Upper lobe of right lung (tissue), 1 donor: ENCODE data around the gene MAFB. TPM values are rescaled to one million over a fixed set of nuclear protein-coding genes. Genes with fewer than 3 reads are reported as not detected.
A peak's percentile ranks its signal among the peaks of the same experiment; 100 is the strongest.

ENCODE experiments used
- ATAC-seq: fragments of 200-7000 bp; cut with Tn5 transposase; one replicate; pipeline ENCODE4 v1.9.1; 2020; ENCODE audit warnings: mild to moderate bottlenecking, moderate library complexity
- DNase-seq: peaks from one replicate; pipeline ENCODE4 v3.0.0-alpha.2; 2020
- H3K27ac ChIP-seq: fragments of 200-600 bp; one replicate; pipeline ENCODE4 v1.8.0; 2022
- H3K27me3 ChIP-seq: fragments of 200-600 bp; one replicate; pipeline ENCODE4 v1.8.0; 2022; ENCODE audit warnings: mild to moderate bottlenecking
- H3K36me3 ChIP-seq: fragments of 200-600 bp; one replicate; pipeline ENCODE4 v1.8.0; 2022
- H3K4me1 ChIP-seq: fragments of 200-600 bp; one replicate; pipeline ENCODE4 v1.8.0; 2022
- H3K4me3 ChIP-seq: fragments of 200-600 bp; one replicate; pipeline ENCODE4 v1.8.0; 2022; ENCODE audit warnings: mild to moderate bottlenecking
- H3K9me3 ChIP-seq: fragments of 200-600 bp; one replicate; pipeline ENCODE4 v1.8.0; 2022
- CTCF ChIP-seq: fragments of 200-600 bp; IDR thresholded peaks from one replicate; pipeline ENCODE4 v1.8.0; 2022; ENCODE audit warnings: antibody characterized with exemption
- intact Hi-C: fragments of 100-400 bp; cut with DNase I; formaldehyde crosslinking; loops from one replicate; pipeline ENCODE4 v1.11.0; 2022
- total RNA-seq: library from RNA; stranded (reverse); fragmentation: NEBNext Ultra II Directional; extraction: Animal tissue kit (Norgen Biotek cat#: 25700); gene quantifications from one replicate; pipeline ENCODE4 v1.2.1, GENCODE V29; 2021
- donor health status: DM: no; HTN: yes; CAD: no; lungs with severe emphysema.

The MAFB gene
- total RNA-seq, 1 donor from 2014 or later: 37.3 TPM

- Histone ChIP-seq H3K9me3 (no peaks in the 10 kb centered on the region), H3K27me3 (no peaks in the 10 kb centered on the region), H3K36me3 (no peaks in the 10 kb centered on the region), H3K27ac (no peak overlapping the region), H3K4me1 (no peaks in the 10 kb centered on the region), H3K4me3 (no peak overlapping the region)
- TF ChIP-seq CTCF: no peak
- DNase-seq (no peak), ATAC-seq (no peak)
- intact Hi-C loops: no loop called here
Observed at GRCh38 chr20:40668449-40669228, 20.4 kb downstream of the MAFB start.

GRCh38 chr20:40667503-40667902 lies 21.5 kb downstream of the MAFB start:
- Histone ChIP-seq H3K27ac (no peak overlapping the region), H3K9me3 (no peaks in the 10 kb centered on the region), H3K27me3 (no peaks in the 10 kb centered on the region), H3K4me3 (no peak overlapping the region), H3K4me1 (no peaks in the 10 kb centered on the region), H3K36me3 (no peaks in the 10 kb centered on the region)
- intact Hi-C loops: no loop called here
- ATAC-seq (no peak), DNase-seq (no peak)
- no peak for TF ChIP-seq CTCF

- no peaks in the 10 kb centered on the region for H3K4me1 ChIP-seq
- H3K36me3 ChIP-seq: no peaks in the 10 kb centered on the region
- no peak for DNase-seq
- H3K9me3 ChIP-seq: no peaks in the 10 kb centered on the region
- no peak for TF ChIP-seq CTCF
- no peak overlapping the region for H3K4me3 ChIP-seq
- no peak for ATAC-seq
- H3K27ac ChIP-seq: no peak overlapping the region
- H3K27me3 ChIP-seq: no peaks in the 10 kb centered on the region
- intact Hi-C loops: no loop called here
Observed at GRCh38 chr20:40666336-40666735, 22.7 kb downstream of the MAFB start.

GRCh38 chr20:40664891-40665290 lies 24.1 kb downstream of the MAFB start:
- no peak for TF ChIP-seq CTCF
- Histone ChIP-seq H3K36me3 (no peaks in the 10 kb centered on the region), H3K27me3 (no peaks in the 10 kb centered on the region), H3K4me1 (no peaks in the 10 kb centered on the region), H3K4me3 (no peak overlapping the region), H3K27ac (no peak overlapping the region), H3K9me3 (no peaks in the 10 kb centered on the region)
- no peak for DNase-seq
- intact Hi-C loops: no loop called here
- no peak for ATAC-seq

GRCh38 chr20:40663991-40664880 lies 24.8 kb downstream of the MAFB start:
- Histone ChIP-seq H3K36me3 (no peaks in the 10 kb centered on the region), H3K4me1 (no peaks in the 10 kb centered on the region), H3K4me3 (no peak overlapping the region), H3K27me3 (no peaks in the 10 kb centered on the region), H3K27ac (no peak overlapping the region), H3K9me3 (no peaks in the 10 kb centered on the region)
- DNase-seq (peak; percentile 88), ATAC-seq (peak; percentile 93)
- intact Hi-C loops: no loop called here
- TF ChIP-seq CTCF: no peak
